GM21723 (cell line): Measurements from ENCODE around the gene GLIS1.

Experiments
- ATAC-seq: cut with Tn5 transposase; IDR thresholded peaks from one replicate; pipeline ENCODE4 v1.9.1; 2021; ENCODE audit warnings: mild to moderate bottlenecking, moderate library complexity; ENCODE audit not compliant: unreplicated experiment

Gene GLIS1

GRCh38 chr1:53477651-53478501, 261.1 kb downstream of the GLIS1 start:
- ATAC-seq = no peak

GRCh38 chr1:53476579-53476978, 262.4 kb downstream of the GLIS1 start:
- no peak for ATAC-seq

GRCh38 chr1:53475664-53476063, 263.3 kb downstream of the GLIS1 start:
- ATAC-seq = no peak

- ATAC-seq = no peak
Measured at GRCh38 chr1:53473463-53473862, 265.5 kb downstream of the GLIS1 start.

- no peak for ATAC-seq
Measured at GRCh38 chr1:53471000-53471399, 268.0 kb downstream of the GLIS1 start.

GRCh38 chr1:53470584-53470983, 268.4 kb downstream of the GLIS1 start:
- ATAC-seq = no peak

GRCh38 chr1:53470155-53470554, 268.8 kb downstream of the GLIS1 start:
- no peak for ATAC-seq

GRCh38 chr1:53469373-53469772, 269.6 kb downstream of the GLIS1 start:
- no peak for ATAC-seq

GRCh38 chr1:53468374-53468773, 270.6 kb downstream of the GLIS1 start:
- ATAC-seq = no peak

- no peak for ATAC-seq
Measured at GRCh38 chr1:53467391-53467790, 271.6 kb downstream of the GLIS1 start.

GRCh38 chr1:53465023-53465957, 273.7 kb downstream of the GLIS1 start:
- no peak for ATAC-seq

GRCh38 chr1:53463961-53464899, 274.7 kb downstream of the GLIS1 start:
- no peak for ATAC-seq

- no peak for ATAC-seq
Measured at GRCh38 chr1:53462769-53463501, 276.0 kb downstream of the GLIS1 start.

GRCh38 chr1:53462193-53462592, 276.8 kb downstream of the GLIS1 start:
- ATAC-seq = no peak

GRCh38 chr1:53461323-53462044, 277.5 kb downstream of the GLIS1 start:
- no peak for ATAC-seq

GRCh38 chr1:53460666-53461322, 278.2 kb downstream of the GLIS1 start:
- ATAC-seq = no peak

- ATAC-seq = no peak
Measured at GRCh38 chr1:53460211-53460634, 278.7 kb downstream of the GLIS1 start.

- no peak for ATAC-seq
Measured at GRCh38 chr1:53459321-53460175, 279.4 kb downstream of the GLIS1 start, which contains the start of gene DMRTB1. Gene DMRTB1 (plus strand): TSS chr1:53459399. CDS start chr1:53459454, 55 bp downstream.
